Midbrain (tissue), 1 donor: ENCODE data around the gene RUVBL1.

ENCODE experiments used
- DNase-seq: peaks from one replicate; lab custom pipeline; 2025; lab: John Stamatoyannopoulos, UW

RUVBL1 gene

DNA sequence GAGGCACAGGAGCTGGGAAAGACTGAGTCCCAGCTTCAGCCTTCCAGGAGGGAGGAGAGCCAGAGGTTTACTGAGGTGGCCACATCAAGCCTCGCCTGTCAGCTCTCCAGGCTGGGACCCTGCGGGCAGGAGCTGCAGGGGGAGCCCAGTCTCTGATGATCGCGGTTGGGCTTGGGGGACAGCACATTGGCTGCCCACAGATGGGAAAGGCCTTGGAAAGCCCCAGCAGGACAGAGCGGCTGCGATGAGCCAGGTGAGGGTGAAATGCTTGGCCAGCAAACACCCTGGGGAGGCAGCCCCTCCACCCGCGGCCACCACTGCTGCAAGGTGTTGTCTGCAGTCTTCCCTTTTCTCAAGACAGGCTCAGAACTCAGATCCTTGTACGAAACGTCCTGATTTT lies 40.2 kb downstream of the RUVBL1 start:
- no peak for DNase-seq

DNA sequence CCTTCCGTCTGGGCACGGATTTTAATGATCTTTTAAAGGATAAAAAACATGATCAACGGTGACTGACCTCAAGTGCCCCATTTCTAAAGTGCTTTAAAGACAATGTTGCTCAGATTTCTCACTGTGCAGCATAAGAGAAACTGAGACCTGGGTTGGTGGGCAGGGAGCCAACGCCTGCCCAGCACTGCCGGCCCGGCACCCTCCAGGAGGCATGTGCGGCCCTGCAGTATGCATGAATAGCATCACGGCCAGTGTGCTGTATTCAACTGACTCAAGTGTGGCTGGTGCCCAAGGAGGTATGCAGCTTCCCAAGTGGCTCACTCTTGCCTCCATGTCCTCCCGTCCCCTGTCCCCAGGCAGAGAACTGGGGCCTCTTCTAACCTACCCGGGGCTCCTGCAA lies 41.1 kb downstream of the RUVBL1 start:
- no peak for DNase-seq

DNA sequence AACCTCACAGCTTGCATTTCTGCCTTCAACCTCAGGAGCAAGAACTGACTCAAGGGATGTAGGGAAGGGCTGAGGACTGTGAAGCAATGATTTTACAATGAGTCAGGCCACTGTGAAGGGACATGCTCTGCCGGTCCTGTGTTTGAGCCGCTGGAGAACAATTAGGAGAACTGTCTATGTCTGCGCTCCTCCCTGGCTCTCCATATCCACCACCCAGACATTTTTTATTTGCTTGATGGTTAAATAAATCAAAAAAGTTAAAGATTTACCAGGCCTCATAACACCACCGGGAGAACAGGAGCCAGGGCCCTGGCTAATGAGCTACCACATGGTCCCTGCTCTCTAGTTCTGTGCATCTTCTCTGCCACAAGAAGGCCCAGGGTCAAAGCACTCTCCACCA lies 41.8 kb downstream of the RUVBL1 start:
- DNase-seq, result no peak

DNA sequence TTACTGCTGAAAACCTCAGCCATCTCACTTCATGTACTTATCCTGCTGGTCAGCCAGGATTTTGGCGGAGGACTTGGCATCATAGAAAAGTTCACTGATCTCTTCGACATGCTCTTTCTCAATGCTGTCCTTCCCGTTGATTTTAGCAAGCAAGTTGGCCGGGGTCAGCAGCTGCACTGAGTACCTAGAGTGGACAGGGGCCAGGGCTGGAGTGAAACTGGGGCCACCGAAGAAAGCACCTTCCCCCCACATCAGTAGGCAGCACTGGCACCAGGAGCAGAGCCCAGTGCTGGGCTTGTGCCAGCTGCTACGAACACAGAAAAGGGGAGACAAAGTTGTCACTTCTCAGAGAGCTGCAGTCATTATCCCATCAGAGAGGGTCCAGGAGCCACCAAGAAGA lies 42.4 kb downstream of the RUVBL1 start:
- DNase-seq, result no peak

DNA sequence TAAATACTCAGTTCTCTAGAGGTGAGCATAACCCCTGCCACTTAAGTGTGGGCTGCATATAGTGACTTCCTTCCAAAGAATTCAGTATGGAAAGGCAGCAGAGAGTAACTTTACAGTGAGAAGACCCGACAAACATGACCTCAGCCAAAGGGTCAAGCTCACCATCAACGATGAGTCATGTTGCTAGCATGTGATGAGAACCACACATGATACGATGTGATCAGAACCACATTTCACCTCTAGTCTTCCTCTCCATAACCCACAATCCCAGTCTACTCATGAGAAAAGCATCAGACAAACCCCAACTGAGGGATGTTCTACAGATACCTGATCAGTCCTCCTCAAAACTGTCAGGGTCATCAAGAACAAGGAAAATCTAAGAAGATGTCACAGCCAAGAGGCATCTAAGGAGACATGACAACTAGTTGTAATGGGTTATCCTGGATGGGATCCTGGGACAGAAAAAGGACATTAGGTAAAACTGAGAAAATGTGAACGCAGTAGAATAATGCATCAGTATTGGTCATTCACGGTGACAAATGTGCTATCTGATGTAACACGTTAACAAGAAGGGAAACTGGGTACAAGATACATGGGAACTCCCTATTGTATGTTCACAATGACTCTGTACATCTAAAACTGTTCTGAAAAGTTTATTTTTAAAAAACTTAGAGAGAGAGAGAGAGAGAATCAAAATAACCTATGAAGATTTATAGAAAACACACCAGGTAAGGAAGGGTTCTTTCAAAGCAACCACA lies 43.1 kb downstream of the RUVBL1 start:
- DNase-seq, result no peak

DNA sequence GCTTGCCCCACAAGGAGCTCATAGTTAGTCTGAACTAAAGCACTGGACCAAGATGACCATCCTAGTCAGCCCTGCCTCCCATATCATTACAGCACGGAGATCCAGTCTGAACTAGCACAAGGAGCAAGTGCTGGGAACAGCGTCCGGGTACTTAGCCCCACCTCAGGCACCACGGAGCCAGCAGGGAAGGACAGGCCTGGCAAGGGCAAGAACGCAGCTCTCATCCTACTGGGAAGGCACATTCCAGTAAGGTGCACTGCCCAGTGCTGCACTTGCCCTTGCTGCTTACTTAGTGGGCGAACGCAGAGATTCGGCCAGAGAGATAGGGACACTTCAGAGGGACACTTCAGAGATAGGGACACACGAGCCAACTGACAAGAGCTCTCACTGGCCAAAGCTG lies 43.8 kb downstream of the RUVBL1 start:
- no peak for DNase-seq

DNA sequence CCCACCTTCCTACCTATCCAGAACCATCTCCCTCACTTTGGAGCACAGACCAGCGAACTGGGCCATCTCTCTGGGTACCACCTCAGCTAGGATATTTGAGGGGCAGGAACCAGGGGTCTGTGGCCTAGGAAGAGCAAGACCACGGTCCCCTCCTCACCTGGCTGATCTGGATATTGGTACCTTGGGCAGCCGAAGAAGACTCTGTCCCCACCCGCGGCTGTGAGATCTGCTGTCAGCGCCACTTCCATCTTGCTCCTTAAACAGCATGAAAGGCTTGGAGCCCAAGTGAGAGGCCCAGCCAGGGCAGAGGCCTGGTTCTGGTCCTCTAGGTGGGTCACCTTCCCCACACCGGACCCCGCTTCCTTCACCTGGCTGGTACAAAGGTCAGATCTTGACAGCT lies 44.7 kb downstream of the RUVBL1 start:
- no peak for DNase-seq

DNA sequence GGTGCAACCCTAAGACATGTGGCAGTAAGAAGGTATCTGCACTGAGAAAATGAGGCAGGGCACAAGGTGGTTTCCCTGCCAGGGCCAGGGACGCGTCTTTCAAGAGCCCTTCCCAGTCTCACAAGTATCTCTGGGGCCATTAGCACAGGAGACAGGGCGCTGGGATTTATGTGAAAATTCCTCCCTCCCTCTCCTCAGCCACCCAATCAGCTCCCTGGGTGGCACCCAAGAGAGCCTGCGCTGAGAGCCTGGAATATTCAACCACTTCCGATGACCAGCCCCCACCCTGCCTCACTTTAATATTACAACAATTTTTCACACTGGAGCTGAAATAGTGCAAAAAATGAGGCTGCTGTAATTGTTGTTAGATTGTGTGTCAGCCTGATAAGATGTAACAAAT lies 45.3 kb downstream of the RUVBL1 start:
- DNase-seq, result no peak

DNA sequence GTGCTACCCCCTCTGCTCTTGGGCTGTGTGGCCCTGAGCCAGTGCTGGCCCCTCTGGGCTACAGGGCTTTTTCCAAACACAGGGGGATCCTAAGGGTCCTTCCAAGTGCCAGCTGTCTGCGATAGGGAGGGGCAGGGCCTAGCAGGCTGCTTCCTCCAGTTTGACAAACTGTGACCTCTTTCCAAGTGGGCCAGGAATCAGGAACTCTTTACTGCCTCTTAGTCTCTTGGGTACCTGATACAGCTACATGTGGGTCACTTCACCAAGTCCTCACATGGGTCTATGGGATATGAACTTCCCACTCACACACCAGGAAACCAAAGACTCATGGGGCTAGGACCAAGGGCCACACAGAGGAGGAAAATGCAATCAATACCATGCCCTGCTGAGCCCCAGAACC lies 45.9 kb downstream of the RUVBL1 start:
- no peak for DNase-seq

DNA sequence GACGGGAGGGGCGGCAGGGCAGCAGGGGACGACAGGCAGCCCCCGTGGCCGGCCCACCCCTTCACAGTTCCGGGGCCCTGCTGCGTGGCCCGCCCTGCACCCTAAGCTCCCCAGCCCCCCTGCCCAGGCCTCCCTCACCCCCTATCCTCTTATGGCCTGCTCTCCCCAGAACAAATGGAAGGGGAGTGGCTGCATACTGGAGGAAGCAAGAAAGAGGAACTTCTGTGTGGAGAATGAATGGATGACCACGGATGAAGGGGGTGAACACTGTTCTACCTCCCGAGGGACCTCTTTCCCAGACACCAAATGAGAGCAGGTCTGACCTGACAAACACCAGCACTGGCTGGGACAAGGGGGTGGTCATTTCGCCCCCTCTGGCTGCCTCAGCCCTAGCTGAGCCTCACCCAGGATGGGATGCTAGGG lies 46.4 kb downstream of the RUVBL1 start:
- no peak for DNase-seq

DNA sequence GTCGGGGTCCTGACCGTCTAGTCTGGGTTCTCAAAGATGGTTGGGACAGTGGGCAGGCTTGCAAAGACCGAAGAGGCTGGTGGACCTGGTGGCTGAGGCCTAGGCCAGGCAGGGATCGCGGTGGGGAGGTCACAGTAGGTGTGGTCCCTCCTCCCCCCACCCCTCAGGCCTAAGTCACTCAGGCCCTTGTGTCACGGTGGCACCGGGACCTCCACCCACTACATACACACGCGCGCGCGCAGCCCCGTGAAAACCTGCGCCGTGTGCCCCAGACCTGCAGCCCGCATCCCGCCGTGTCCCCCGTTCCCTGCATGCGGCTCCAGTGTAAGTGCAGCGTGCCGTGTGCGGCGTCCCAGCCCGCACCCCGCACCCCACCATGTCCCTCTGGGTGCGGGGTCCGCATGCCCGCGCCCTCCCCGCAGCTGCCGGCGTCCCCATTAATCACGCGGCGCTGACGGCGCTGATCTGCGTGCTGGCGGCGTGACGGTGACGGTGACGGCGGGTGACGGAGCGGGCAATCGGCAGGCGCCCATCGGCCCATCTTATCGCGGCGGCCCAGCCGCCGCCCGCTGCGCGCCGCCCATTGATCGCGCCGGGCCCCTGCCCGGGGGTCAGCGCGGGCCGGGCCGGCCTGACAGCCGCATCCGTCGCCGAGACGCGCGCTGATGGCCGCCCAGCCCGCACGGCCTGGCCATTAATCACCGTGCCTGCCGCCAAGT lies 47.0 kb downstream of the RUVBL1 start:
- DNase-seq, result no peak

DNA sequence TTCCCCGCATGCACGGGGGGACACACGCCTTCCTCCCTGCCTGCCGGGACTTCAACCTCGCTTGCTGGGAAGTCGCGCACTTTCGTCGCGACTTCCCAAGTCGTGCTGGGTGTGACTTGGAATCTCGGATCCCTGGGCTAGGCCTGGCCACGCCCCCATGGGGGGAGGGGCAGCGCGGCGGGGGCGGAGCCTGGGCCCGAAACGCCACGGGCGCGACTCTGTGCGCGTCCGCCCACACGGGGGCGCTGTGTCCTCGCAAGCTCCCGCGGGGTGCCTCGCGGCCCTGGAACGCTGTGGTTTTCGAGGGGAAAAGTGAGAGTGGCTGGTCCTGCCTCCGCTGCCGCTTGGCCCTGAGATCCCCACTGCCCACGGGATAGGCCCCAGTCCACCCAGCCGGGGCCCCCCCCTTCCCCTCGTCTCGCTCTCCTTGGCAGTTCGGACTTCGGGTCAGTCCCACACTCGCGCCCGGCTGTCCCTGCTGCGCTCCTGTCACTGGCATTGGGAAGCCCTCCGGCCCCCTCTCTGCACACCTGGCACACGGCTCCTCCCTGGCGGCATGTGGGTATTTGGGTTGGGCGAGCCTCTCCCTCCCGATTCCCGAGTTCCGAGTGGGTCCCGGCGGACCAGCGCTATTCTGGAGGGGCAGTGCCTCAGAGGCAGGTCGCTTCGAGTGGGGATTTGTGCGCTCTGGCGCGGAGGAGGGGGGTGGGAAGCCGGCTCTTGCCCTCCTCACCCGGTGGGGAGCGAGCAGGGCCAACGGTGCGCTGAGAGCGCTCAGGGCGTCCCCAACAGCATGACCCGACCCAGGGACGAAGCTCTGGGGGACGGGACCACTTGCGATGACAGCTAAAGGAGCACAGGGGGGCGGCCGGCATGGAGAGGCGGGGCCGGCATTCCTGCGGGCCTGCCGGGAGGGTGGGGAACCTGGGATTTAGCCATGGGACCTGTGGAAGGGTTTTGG lies 47.8 kb downstream of the RUVBL1 start:
- peak; percentile 92 for DNase-seq

DNA sequence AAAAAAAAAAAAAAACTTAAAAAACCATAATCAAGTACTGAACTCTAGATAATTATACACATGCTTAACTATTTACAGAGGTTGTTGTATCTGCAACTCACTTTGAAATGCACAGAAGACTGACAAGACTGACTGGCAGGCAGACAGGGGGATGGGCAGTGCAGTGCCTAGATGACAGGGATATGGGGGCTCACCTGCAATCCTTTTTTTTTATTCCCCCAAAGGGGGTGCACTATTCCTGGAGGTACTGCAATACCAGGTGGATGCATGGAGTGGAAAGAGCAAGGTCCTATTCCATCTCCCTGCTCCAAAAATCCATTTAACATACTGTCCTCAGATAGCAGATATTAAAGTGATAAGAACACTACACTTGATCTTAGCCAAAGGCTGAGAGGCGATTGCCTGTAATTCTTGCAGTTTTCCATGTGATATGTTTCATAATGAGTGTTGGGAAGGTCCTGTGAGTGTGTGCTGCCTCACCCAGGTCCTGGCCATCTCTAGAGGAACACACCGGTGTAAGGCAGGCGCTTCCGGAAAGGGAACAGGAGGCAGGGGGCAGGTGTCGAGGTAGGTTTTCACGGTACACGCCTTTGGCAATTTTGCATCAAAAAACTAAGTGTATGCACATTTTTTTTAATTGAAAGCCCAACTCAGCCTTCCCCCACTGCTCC lies 48.6 kb downstream of the RUVBL1 start:
- no peak for DNase-seq

DNA sequence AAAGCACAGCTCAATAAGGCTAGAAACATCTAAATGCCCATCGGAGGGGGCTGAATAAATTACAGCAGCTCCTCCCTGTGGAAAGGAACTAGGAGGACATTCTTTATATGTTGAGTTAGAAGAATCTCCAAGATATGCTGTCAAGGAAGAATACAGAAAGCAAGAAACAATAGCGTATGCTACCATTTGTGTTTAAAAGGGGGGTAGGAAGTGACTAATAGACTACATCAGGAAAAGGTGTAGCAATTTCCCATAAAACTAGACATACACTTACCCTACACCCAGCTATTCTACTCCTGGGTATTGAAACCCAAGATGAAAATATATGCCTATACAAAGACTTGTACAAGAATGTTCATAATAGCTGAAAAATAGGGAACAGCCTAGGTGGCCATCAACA lies 49.8 kb downstream of the RUVBL1 start:
- DNase-seq, result no peak

DNA sequence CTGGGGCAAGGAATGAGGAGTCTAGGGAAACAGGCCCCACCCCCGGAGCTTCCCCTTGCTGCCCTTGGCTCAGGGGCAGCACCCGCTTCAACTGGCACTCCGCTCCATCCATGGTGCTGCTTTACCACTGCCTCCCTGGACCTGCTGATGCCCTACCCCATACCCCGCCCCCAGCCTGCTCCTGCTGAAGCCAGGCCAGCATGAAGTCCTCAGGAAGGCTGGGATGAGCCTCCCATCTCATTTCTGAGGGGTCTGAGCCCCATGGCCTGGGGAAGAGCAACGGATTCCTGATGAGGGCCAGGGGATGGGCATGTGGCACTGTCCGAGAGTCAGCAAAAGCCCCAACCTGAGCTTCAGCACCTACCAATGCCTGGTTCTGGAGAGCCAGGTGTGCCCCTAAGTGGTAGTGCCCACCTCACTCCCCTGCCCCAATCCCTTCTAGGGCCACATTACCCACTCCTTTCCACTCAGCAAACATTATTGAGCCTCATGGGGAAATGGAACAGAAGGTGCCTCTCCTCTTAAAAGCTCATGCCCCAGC lies 50.4 kb downstream of the RUVBL1 start:
- DNase-seq, result no peak

DNA sequence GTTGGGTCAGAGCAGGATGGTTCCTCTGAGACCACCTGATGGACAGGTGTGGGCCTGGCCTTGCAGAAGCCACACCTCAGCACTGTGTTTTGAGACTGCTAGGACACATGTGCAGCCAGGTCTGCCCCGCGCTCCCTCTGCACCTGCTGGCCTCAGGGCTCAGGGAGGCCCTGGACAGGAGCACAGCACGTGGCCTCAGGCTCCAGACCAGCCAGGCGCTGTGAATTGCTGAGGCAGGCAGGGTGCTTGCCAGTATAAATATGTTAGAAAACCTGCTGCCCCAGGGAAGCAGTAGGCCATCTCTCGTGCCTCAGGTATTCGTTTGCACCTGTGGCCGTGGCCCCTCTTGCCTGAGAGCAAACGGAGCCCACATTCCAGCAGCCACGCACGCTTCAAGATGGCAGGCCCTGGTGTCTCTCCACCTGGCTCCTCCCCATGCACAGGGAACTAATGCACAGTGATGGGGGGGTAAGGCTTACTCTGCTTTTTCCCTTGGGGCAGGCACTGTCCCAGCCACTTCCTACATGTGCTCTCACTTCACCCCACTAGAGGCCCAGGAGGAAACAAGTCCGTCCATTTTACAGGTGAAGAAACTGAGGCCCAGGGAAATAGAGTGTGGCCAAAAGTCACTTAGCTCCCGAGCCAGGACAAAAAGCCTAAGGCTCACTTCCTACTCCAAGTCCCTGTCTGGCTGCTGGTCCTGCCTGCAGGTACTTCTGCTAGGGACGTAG lies 51.0 kb downstream of the RUVBL1 start:
- no peak for DNase-seq

DNA sequence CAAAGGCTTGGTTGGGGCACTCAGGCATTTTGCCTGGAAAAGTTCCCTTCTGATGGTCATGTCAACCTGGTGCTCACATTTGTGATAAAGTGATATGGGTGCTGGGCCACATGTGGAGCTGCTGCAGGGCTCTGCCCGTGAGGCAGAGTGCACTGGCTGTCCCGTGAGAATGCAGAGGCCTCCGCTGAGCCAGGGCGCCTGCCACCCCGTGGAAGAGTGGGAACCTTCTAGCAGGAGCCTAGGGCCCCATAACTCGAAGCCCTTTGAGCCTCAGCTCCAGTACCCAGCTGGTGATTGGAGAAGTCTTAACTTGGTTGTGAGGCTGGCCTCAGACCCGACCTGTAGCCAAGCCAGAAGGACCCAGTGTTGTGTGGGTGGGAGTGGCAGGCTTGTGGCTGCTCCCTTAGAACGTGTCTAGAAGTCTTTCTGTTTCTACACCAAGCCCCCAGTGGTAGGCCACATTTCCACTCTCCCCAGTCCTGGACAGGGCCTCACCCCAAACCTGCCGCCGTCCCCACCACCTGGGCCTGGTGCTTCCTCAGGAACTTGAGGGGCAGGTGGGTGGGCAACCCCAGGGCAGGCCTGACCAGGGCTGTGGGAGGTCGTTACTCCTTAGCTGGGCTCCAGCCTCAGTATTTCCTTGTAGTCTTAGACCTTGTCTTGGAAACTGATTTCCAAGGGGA lies 51.7 kb downstream of the RUVBL1 start:
- DNase-seq, result no peak

DNA sequence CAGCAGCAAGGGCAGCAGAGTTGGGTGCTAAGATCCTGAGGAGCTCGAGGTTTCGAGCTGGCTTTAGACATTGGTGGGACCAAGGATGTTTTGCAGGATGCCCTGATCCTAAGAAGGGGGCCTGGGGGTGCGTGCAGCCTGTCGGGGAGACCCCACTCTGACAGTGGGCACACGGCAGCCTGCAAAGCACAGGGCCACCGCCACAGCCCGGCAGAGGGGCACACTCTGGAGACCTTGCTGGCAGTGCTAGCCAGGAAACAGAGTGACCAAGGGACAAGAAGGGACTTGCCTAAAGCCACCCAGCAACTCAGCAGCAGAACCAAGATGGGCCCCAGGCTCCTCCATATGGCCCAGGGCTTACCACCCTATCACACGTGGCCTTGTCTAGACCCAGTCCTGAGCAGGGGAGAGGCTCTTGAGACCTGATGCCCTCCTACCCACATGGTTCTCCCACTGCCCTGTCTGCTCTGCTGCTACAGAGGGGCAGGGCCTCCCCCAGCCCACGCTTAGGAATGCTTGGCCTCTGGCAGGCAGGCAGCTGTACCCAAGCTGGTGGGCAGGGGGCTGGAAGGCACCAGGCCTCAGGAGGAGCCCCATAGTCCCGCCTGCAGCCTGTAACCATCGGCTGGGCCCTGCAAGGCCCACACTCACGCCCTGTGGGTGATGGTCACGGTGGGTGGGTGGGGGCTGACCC lies 52.6 kb downstream of the RUVBL1 start:
- DNase-seq, result no peak

DNA sequence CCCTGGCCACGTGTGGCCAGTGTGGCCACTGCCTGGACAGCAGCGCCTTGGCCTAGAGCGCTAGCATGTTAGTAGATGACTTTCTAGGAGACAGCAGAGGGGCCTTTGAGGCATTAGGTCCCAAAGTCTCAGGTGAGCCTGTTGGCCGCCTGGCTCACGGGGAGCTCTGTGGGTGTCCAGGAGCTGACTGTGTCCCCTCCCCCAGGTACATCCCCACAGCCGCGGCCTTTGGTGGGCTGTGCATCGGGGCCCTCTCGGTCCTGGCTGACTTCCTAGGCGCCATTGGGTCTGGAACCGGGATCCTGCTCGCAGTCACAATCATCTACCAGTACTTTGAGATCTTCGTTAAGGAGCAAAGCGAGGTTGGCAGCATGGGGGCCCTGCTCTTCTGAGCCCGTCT lies 54.3 kb downstream of the RUVBL1 start:
- DNase-seq, result no peak

DNA sequence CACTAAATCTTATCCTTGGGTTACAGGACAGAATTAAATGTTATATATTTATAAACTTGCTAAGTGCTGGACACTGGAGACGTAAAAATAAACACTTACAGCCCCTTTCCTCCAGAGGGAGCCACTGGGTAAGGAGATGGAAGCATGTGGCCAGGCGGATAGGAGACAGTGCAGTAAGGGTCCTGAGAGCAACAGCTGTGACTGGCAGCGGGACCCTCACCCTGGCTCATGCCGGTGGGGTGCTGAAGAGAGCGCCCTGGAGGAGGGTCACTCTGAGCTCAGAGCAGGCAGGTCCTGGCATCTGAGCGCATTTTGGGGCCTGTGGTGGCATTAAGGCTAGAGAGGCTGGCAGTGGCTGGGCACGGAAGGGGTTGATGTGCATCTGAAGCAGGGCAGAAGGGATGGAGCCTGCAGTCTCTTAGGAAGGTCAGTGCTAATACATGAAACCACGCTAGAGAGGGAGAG lies 55.4 kb downstream of the RUVBL1 start:
- DNase-seq, result no peak
